GM18505 (cell line): ENCODE results near the gene CRKL.
"Not testable (repeated sequence)": the region's sequence is repeated elsewhere in the genome, so short reads cannot be mapped to it uniquely, and the experiment has no call there.

Experiments
- ATAC-seq: cut with Tn5 transposase; IDR thresholded peaks from one replicate; pipeline ENCODE4 v1.9.1; 2021; ENCODE audit not compliant: unreplicated experiment
- POLR2A ChIP-seq: IDR thresholded peaks from 4 replicates; pipeline ENCODE4 v1.6.1; 2011; ENCODE audit warnings: borderline replicate concordance; ENCODE audit not compliant: insufficient read depth, insufficient read length; ENCODE audit errors: extremely low read depth

Gene CRKL

GRCh38 chr22:20889025-20889704, 28.0 kb upstream of the CRKL start:
- no peak for TF ChIP-seq POLR2A
- ATAC-seq = no peak

GRCh38 chr22:20889904-20890540, 27.2 kb upstream of the CRKL start:
- no peak for ATAC-seq
- no peak for TF ChIP-seq POLR2A

- no peak for ATAC-seq
- no peak for TF ChIP-seq POLR2A
Measured at GRCh38 chr22:20890975-20891374, 26.2 kb upstream of the CRKL start.

GRCh38 chr22:20897737-20898136, 19.5 kb upstream of the CRKL start:
- not testable (repeated sequence) for ATAC-seq

GRCh38 chr22:20899827-20900423, 17.3 kb upstream of the CRKL start:
- no peak for TF ChIP-seq POLR2A
- no peak for ATAC-seq

GRCh38 chr22:20901093-20902033, 15.8 kb upstream of the CRKL start:
- ATAC-seq = not testable (repeated sequence)

GRCh38 chr22:20903093-20903492, 14.1 kb upstream of the CRKL start:
- ATAC-seq = no peak
- no peak for TF ChIP-seq POLR2A

GRCh38 chr22:20904008-20904979, 12.9 kb upstream of the CRKL start:
- no peak for TF ChIP-seq POLR2A
- ATAC-seq = no peak

- no peak for ATAC-seq
Measured at GRCh38 chr22:20904980-20905355, 12.2 kb upstream of the CRKL start.

GRCh38 chr22:20905415-20906386, 11.5 kb upstream of the CRKL start:
- ATAC-seq = no peak
- no peak for TF ChIP-seq POLR2A

More at GRCh38 chr22:20904980-20905355, 12.2 kb upstream of the CRKL start:
- TF ChIP-seq POLR2A = no peak

GRCh38 chr22:20906387-20906767, 10.8 kb upstream of the CRKL start:
- TF ChIP-seq POLR2A = no peak
- no peak for ATAC-seq

GRCh38 chr22:20908717-20909116, 8.5 kb upstream of the CRKL start:
- ATAC-seq = not testable (repeated sequence)
